Mesenteric fat pad (tissue), 1 donor: ENCODE results near the gene MRPL27. TPM values are rescaled to one million over a fixed set of nuclear protein-coding genes. Genes with fewer than 3 reads are reported as not detected.
A peak's percentile ranks its signal among the peaks of the same experiment; 100 is the strongest.
"Not testable (repeated sequence)": the region's sequence is repeated elsewhere in the genome, so short reads cannot be mapped to it uniquely, and the experiment has no call there.

Experiments
- DNase-seq: peaks from one replicate; pipeline ENCODE4 v3.0.0-alpha.2; 2020; ENCODE audit warnings: low spot score
- long read RNA-seq: library from polyadenylated mRNA; unstranded; transcript quantifications from one replicate; pipeline ENCODE4 v2.0.0, GENCODE V29; 2020
- total RNA-seq: library from RNA; stranded (reverse); fragmentation: NEBNext Ultra II Directional; extraction: Animal tissue kit (Norgen Biotek cat#: 25700); gene quantifications from one replicate; pipeline ENCODE4 v1.2.1, GENCODE V29; 2021
- donor health status: DM: yes; HTN: yes; CAD: no.

The MRPL27 gene
- 51.5 TPM for total RNA-seq
- long read RNA-seq, transcript MRPL27-201 (4 exons, 716 nt), result major isoform, 22 of 29 reads
- long read RNA-seq, transcript MRPL27-202 (3 exons, 2,441 nt), result minor isoform, 5 of 29 reads
- long read RNA-seq, partial matches to known transcripts, result 0 of 29 reads
- long read RNA-seq, other reads (novel, unspliced or antisense), result 1 of 29 reads

DNA sequence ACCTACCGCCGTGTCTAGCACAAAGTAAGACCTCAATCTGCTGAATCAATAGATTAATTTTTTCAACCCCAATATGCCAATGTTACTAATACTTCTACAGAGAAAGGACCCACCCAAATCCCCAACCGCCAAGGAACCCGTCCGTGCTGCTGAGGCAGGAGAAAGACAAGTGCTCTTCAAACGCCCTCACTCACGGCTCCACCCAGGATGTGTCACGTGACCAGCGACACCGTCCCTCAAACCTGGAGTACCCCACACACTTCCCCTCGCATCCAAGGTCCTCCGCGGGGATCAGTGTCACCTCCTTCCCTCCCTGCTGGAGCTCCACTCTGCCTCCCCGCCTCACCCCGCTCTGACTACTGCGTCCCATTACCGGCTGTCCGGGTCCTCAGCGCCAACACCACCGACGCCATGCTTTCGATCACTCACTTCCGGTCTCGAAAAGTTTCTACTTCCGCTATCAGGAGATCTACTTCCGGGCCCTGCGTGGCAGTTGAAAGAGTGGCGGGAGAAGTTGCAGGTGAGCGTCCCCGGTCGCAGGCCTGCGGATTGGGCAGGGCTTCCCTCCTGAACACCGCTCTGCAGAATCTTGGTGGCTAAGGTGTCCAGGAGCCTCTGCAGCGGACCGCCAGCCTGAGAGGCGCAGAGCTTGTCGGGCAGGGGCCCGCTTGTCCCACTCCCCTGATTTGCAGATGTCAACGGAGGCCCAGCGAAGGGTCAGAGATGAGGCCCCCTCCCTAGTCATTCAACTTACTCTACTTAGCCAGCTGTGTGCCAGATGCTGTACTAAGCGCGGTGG, at the start of gene MRPL27, which contains the start of gene EME1:
MRPL27 (minus strand) TSS at position 427 of the 799 bp plus-strand sequence; CDS start at position 413, 14 bp downstream.
EME1 (plus strand) TSS at position 472 of the 799 bp plus-strand sequence. CDS start 1,980 bp downstream, outside the sequence.
- no peak for DNase-seq

- no peak for DNase-seq
Measured at GRCh38 chr17:50422738-50423137, 49.8 kb upstream of the MRPL27 start.

DNA sequence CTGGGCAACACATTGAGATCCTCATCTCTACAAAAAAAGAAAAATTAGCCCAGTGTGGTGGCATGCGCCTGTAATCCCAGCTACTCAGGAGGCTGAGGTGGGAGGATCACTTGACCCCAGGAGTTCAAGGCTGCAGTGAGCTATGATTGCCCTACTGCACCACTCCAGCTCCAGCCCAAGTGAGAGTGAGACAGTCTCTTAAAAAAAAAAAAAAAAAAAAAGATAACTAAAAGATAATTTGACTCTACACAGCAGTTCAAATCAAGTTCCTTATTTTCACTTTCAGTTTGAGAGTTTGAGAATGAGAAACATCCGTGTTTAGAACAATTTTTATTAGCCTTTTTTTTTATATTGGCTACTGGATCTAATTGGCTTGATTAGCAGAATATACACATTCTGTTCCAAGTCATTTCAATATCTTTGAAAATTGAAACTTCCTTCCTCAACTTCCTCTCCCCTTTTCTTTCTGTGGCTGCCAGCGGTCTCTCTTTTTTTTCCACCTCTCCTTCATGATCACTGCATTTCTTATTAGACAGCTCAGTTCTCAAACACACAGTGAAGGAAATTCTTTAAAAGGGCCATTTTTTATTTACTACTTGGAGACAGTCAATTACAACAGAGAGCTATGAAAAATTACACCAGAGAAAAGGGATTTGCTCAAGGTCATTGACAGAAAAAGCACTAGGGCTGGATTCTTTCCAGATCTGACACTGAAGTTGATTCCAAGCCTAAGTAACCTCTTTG, 48.5 kb upstream of the MRPL27 start:
- DNase-seq, result no peak

DNA sequence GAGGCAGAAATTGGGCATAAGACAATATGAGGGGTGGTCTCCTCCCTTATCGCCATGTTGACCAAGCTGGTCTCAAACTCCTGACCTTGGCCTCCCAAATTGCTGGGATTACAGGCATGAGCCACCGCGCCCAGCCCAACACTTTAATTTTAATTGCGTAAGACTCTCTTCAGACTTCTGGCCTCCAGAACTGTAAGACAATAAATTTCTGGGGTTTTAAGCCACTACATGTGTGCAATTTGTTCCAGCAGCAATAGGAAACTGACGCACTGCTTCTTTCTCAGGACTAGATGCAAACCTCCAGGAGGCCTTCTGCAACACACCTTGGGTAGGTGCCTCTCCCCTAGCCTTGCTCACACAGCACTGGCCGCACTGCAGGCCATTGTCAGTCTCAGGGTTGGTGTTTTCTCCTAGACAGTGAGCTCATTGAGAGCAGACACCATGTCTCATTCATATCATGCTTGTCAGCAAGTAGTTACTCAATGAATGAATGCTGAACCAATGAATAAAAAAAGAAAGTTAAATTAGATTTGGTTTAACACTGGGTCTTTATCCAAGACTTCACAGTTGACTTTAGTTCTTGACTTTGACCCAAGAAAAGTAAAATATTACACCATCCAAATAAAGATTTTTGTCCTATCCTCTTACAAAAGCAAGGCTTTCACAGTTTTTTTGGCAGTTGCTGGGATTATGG, 47.6 kb upstream of the MRPL27 start:
- DNase-seq, result no peak

GRCh38 chr17:50419577-50419976, 46.6 kb upstream of the MRPL27 start:
- not testable (repeated sequence) for DNase-seq

GRCh38 chr17:50414808-50415207, 41.8 kb upstream of the MRPL27 start:
- no peak for DNase-seq

GRCh38 chr17:50412188-50412732, 39.3 kb upstream of the MRPL27 start:
- DNase-seq, result no peak

- no peak for DNase-seq
Measured at GRCh38 chr17:50407921-50408320, 34.9 kb upstream of the MRPL27 start.

DNA sequence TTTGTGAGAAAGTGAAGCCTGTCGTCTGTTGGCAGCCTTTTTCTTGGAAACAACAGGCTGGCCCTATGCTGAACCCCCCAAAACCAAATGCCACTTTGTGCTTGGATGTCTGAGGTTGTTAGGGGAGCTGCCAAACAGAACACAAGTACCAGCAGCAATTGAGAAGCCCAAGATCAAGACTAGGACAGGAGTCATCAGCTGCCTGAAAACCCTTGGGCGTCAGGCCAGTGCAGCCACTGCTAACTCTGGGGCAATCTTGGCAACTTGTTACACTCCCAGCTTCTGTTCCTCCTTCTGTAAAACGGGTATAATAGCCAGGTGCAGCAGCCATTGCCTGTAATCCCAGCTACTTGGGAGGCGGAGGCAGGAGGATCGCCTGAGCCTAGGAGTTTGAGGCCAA, 33.6 kb upstream of the MRPL27 start:
- no peak for DNase-seq

DNA sequence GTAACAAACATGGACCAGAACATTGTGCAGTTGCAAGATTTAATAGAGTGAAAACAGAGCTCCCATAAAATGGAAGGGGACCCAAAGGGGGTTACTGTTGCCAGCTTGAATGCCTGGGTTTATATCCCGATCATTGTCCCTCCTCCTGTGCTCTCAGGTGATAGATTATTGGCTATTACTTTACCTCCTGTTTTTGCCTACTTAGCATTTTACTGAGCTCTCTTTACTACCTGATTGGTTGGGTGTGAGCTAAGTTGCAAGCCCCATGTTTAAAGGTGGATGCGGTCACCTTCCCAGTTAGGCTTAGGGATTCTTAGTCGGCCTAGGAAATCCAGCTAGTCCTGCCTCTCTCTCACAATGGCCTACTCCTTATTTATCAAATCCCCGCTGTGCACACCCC, 32.4 kb upstream of the MRPL27 start:
- not testable (repeated sequence) for DNase-seq

GRCh38 chr17:50399591-50399990, 26.6 kb upstream of the MRPL27 start:
- not testable (repeated sequence) for DNase-seq

- not testable (repeated sequence) for DNase-seq
Measured at GRCh38 chr17:50398672-50399071, 25.7 kb upstream of the MRPL27 start.

DNA sequence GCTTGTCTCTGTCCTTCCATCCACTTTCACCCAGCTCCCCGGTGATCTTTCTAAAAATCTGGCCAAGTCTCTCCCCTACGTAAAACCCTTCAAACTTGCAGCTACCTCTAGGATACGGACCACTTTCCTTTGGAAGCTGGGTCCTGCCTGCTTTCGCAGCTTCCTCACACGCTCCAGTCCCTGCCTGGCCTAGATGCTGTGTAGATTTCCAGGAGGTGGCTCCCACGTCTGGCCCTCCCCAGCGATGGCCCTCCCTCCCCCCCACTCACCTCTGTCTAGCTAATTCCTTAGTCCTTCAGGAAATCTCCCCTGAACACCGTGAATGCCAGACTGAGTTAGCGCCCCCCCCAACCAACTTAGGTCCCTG, 24.9 kb upstream of the MRPL27 start:
- no peak for DNase-seq

GRCh38 chr17:50397111-50397918, 24.3 kb upstream of the MRPL27 start, which contains the start of gene LRRC59:
Gene LRRC59, minus strand, starts transcription at chr17:50397523. Its CDS starts 206 bp downstream, at chr17:50397317.
- peak; percentile 98 for DNase-seq

- no peak for DNase-seq
Measured at GRCh38 chr17:50396261-50397110, 23.5 kb upstream of the MRPL27 start.

DNA sequence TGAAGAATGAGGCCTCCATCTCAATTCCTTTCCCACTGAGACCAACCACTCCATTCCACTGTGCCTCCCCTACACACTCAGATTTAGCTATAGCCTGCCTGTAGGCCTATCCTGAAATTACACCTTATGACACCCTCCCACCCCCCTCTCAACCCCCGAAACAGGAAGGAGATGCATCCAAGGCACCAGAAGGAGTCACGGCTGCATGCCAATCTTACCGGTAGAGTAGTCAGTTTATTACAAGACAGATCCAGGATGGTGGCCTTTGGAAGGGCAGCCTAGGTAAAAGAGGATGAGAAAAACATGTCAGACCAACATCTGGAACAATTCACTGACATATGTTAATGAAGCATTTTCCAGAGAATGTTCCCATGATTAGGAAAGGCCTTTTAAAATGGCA, 21.7 kb upstream of the MRPL27 start:
- no peak for DNase-seq

DNA sequence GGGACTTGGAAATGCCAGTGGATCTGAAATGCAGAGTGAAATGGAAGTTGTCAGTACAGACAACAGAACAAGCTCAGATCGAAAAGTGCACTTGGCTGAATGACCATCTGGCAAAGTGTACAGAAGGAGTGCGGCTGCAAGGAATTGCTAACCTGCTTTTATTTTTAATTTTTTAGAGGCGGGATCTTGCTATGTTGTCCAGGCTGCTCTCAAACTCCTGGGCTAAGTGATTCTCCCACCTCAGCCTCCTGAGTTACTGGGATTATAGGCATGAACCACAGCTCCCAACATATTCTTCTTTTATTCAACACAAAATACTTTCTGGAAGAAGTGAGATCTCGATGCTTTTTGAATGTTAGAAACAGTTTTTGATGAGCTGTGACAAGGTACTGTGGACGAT, 20.7 kb upstream of the MRPL27 start:
- no peak for DNase-seq

DNA sequence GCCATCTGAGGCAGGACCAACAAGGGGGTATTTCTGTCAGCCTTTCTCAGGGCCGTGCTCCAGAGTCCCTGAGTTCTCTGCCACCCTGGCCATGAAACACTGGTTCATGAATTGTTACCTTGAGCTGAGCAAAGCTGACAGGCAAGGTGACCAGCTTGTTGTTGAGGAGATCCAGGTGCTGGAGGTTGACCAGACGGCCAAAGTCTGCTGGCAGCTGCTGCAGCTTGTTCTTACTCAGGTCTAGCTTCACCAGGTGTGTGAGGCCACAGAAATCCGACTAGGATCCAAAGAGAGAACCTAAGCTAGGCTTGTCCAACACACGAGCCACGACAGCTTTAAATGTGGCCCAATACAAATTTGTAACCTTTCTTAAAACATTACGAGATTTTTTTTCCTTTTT, 19.6 kb upstream of the MRPL27 start:
- DNase-seq, result no peak

- no peak for DNase-seq
Measured at GRCh38 chr17:50389534-50389933, 16.6 kb upstream of the MRPL27 start.
